Measurements from ENCODE around the gene CILP2. TPM values are rescaled to one million over a fixed set of nuclear protein-coding genes. Genes with fewer than 3 reads are reported as not detected.
A peak's percentile ranks its signal among the peaks of the same experiment; 100 is the strongest.

The CILP2 gene
- total RNA-seq, 1 donor from 2014 or later: 2.4 TPM

DNA sequence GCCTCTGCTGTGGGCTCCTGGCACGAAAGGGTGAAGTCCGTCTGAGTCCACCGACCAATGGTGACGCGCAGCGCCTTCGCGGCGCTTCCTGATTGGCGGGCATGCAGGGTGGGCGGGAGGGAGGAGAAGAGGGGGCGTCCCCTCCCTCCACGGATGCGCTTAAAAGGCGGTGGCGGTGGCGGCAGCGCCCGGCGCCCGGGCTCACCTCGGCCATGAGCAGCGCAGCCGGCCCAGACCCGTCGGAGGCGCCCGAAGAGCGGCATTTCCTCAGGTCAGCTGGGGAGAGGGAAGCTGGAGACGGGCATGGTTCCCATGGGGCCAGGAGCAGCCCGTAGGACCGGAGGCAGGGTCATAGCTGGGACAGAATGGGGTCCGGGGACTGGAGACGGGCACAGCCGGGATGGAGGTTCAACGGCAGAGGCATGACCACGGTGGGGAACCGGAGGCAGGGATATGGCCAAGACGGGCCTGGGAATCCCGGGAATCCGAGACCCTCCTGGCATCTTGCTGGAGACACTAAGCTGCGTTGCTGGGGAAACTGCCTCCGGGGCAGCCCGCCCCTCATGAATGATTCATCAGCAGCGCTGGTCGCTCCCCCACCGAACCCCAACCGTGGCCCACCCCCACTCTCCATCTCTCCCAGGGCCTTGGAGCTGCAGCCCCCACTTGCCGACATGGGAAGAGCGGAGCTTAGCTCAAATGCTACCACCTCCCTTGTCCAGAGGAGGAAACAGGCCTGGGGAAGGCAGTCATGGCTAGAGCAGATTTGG is 9.2 kb upstream of the CILP2 start, which contains the start of gene YJEFN3:
Gene YJEFN3 (plus strand): TSS at position 191 of the 770 bp plus-strand sequence. CDS start 22 bp downstream, at position 213.
- TF ChIP-seq, protein P1, sequence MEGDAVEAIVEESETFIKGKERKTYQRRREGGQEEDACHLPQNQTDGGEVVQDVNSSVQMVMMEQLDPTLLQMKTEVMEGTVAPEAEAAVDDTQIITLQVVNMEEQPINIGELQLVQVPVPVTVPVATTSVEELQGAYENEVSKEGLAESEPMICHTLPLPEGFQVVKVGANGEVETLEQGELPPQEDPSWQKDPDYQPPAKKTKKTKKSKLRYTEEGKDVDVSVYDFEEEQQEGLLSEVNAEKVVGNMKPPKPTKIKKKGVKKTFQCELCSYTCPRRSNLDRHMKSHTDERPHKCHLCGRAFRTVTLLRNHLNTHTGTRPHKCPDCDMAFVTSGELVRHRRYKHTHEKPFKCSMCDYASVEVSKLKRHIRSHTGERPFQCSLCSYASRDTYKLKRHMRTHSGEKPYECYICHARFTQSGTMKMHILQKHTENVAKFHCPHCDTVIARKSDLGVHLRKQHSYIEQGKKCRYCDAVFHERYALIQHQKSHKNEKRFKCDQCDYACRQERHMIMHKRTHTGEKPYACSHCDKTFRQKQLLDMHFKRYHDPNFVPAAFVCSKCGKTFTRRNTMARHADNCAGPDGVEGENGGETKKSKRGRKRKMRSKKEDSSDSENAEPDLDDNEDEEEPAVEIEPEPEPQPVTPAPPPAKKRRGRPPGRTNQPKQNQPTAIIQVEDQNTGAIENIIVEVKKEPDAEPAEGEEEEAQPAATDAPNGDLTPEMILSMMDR (IDR thresholded peaks at IDR 0.05; ENCODE audit: unreplicated experiment): no peak
- no peak for DNase-seq (ENCODE audit: low spot score, unreplicated experiment)
- Mint-ChIP-seq H3K4me3 (ENCODE audit: low read depth) (no peak within 1 kb of the TSS), H3K36me3 (ENCODE audit: insufficient read depth) (peaks cover 3% of the 10 kb centered on the region), H3K9me3 (ENCODE audit: low read depth) (no peaks in the 10 kb centered on the region), H3K4me1 (ENCODE audit: low read depth) (no peaks in the 10 kb centered on the region), H3K27me3 (peaks cover 2% of the 10 kb centered on the region), H3K27ac (no peak within 1 kb of the TSS)

- Mint-ChIP-seq H3K4me1 (ENCODE audit: low read depth) (no peaks in the 10 kb centered on the region), H3K27ac (no peak overlapping the region), H3K36me3 (ENCODE audit: insufficient read depth) (peaks cover 5% of the 10 kb centered on the region), H3K9me3 (ENCODE audit: low read depth) (no peaks in the 10 kb centered on the region), H3K27me3 (peaks cover 7% of the 10 kb centered on the region), H3K4me3 (ENCODE audit: low read depth) (no peak overlapping the region)
- DNase-seq (ENCODE audit: low spot score, unreplicated experiment): no peak
- TF ChIP-seq, protein P1 (IDR thresholded peaks at IDR 0.05; ENCODE audit: unreplicated experiment): no peak
Measured at GRCh38 chr19:19529783-19530422, 8.2 kb upstream of the CILP2 start.

DNA sequence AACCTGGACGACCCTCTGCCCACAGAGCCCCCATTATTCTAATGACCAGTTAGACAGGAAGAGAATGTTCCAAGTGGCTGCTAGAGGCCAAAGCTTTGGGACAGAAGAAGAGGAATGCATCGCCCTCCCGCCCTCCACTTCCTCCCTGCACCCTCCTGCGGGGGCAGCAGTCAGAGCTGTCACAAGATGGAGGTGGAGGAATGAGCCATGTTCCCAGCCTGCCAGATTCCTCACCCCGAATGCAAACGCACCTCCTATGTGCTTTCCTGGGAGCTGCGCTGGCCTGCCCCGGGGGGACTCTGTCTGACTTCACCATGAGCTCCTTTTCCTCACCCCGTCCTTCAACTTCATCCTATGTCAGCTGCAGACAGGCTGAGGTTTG is 7.7 kb upstream of the CILP2 start:
- TF ChIP-seq, protein P1 (IDR thresholded peaks at IDR 0.05; ENCODE audit: unreplicated experiment): no peak
- H3K27me3 Mint-ChIP-seq: peaks cover 7% of the 10 kb centered on the region
- no peak for DNase-seq (ENCODE audit: low spot score, unreplicated experiment)
- no peak overlapping the region for H3K27ac Mint-ChIP-seq
- H3K9me3 Mint-ChIP-seq (ENCODE audit: low read depth): no peaks in the 10 kb centered on the region
- H3K36me3 Mint-ChIP-seq (ENCODE audit: insufficient read depth): peaks cover 5% of the 10 kb centered on the region
- no peaks in the 10 kb centered on the region for H3K4me1 Mint-ChIP-seq (ENCODE audit: low read depth)
- no peak overlapping the region for H3K4me3 Mint-ChIP-seq (ENCODE audit: low read depth)

GRCh38 chr19:19530889-19531288 is 7.2 kb upstream of the CILP2 start:
- no peak overlapping the region for H3K4me3 Mint-ChIP-seq (ENCODE audit: low read depth)
- no peaks in the 10 kb centered on the region for H3K4me1 Mint-ChIP-seq (ENCODE audit: low read depth)
- H3K36me3 Mint-ChIP-seq (ENCODE audit: insufficient read depth): peaks cover 5% of the 10 kb centered on the region
- TF ChIP-seq, protein P1 (IDR thresholded peaks at IDR 0.05; ENCODE audit: unreplicated experiment): no peak
- no peak overlapping the region for H3K27ac Mint-ChIP-seq
- no peak for DNase-seq (ENCODE audit: low spot score, unreplicated experiment)
- H3K27me3 Mint-ChIP-seq: peaks cover 7% of the 10 kb centered on the region
- H3K9me3 Mint-ChIP-seq (ENCODE audit: low read depth): no peaks in the 10 kb centered on the region

DNA sequence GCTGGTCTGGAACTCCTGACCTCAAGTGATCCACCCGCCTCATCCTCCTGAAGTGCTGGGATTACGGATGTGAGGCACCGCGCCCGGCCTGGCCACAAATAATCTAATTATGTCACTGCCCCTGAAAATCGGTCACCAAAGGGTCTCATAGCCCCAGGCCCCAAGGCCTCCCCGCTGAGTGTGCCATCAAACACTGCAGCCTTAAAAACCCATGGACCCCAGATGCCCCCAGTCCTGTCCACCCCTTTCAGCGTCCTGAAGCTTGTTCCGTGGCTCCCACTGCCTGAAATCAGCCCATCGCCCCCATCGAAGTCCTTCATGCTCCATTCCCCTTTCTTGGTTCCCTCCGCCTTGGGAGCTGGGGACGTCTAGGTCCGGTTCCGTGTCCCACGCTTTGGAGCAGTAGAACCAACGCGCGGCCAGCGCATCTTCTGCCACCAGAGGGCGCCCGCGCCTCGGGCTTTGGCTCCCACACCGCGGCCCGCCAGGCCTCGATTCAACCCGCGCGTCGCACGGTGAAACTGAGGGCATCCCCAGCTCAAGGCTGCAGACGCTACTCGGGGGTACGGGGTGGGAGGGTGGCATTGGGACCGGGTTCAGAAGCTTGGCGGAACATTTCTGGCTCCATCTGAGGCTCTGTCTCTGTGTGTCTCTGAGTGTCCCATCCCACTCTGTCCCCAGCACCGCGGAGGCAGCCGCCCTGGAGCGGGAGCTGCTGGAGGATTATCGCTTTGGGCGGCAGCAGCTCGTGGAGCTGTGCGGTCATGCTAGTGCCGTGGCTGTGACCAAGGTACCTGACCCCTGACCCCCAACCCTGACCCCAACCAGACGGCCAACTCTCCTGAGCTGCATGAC is 5.9 kb upstream of the CILP2 start:
- no peak overlapping the region for H3K27ac Mint-ChIP-seq
- DNase-seq (ENCODE audit: low spot score, unreplicated experiment): peak; percentile 76
- TF ChIP-seq, protein P1 (IDR thresholded peaks at IDR 0.05; ENCODE audit: unreplicated experiment): peak; percentile 95

More for the DNA sequence above, 5.9 kb upstream of the CILP2 start:
- peaks cover 6% of the 10 kb centered on the region for H3K36me3 Mint-ChIP-seq (ENCODE audit: insufficient read depth)
- H3K9me3 Mint-ChIP-seq (ENCODE audit: low read depth): no peaks in the 10 kb centered on the region
- H3K27me3 Mint-ChIP-seq: peaks cover 10% of the 10 kb centered on the region
- no peak overlapping the region for H3K4me3 Mint-ChIP-seq (ENCODE audit: low read depth)
- H3K4me1 Mint-ChIP-seq (ENCODE audit: low read depth): no peaks in the 10 kb centered on the region
